K562 (cell line): ENCODE measurements around the gene VARS1. TPM values are rescaled to one million over a fixed set of nuclear protein-coding genes. Genes with fewer than 3 reads are reported as not detected.

Experiments
- BHLHE40 ChIP-seq: IDR thresholded peaks from 2 replicates; pipeline ENCODE4 v1.6.1; 2011; ENCODE audit warnings: low read length, improper control_type of control experiment
- DEAF1 ChIP-seq: fragments of 450-650 bp; formaldehyde crosslinking; IDR thresholded peaks from 2 replicates; pipeline ENCODE4 v1.4.0; 2020; ENCODE audit warnings: mild to moderate bottlenecking, moderate library complexity
- E2F4 ChIP-seq: sonication (generic); formaldehyde crosslinking; IDR thresholded peaks from 2 replicates; pipeline ENCODE4 v1.8.0; 2022; ENCODE audit warnings: mild to moderate bottlenecking, low read depth, missing genetic modification reagents
- FOXA1 ChIP-seq: fragments of 450-650 bp; IDR thresholded peaks from 2 replicates; pipeline ENCODE4 v1.6.1; 2016; ENCODE audit warnings: mild to moderate bottlenecking, borderline replicate concordance
- GABPB2 ChIP-seq: fragments of 250-450 bp; sonication (Bioruptor Pico); conservative IDR thresholded peaks from 2 replicates; pipeline ENCODE4 v1.5.1; 2021; ENCODE audit warnings: mild to moderate bottlenecking
- GTF3C2 ChIP-seq: IDR thresholded peaks from 3 replicates; pipeline ENCODE4 v1.6.1; 2011; ENCODE audit warnings: borderline replicate concordance, mild to moderate bottlenecking, moderate library complexity; ENCODE audit not compliant: insufficient read length; ENCODE audit errors: extremely low read depth
- HNRNPLL ChIP-seq: fragments of 200-400 bp; formaldehyde crosslinking; IDR thresholded peaks from 2 replicates; pipeline ENCODE4 v1.6.1; 2017; ENCODE audit warnings: low read length, low read depth, mild to moderate bottlenecking; ENCODE audit not compliant: poor library complexity, severe bottlenecking
- MEF2D ChIP-seq: conservative IDR thresholded peaks from 2 replicates; pipeline ENCODE4 v1.6.1; 2016; ENCODE audit warnings: low read depth, missing genetic modification characterization, missing compliant biosample characterization
- NCOA2 ChIP-seq, 2 experiments: fragments of 450-650 bp; IDR thresholded peaks; 2 replicates each; pipeline ENCODE4 v1.6.1; 2018; ENCODE audit warnings: mild to moderate bottlenecking in 2 of 2, moderate library complexity in 1 of 2; ENCODE audit not compliant: partially characterized antibody in 2 of 2
- PML ChIP-seq: IDR thresholded peaks from 2 replicates; pipeline ENCODE4 v1.6.1; 2012; ENCODE audit warnings: low read length, inconsistent platforms
- PREB ChIP-seq: sonication (generic); formaldehyde crosslinking; IDR thresholded peaks from 2 replicates; pipeline ENCODE4 v1.8.1; 2023; ENCODE audit warnings: mild to moderate bottlenecking, missing genetic modification reagents
- RFX5 ChIP-seq: IDR thresholded peaks from 2 replicates; pipeline ENCODE4 v1.6.1; 2011; ENCODE audit warnings: low read depth, mild to moderate bottlenecking, improper control_type of control experiment, low read length
- SNIP1 ChIP-seq: fragments of 450-650 bp; IDR thresholded peaks from 2 replicates; pipeline ENCODE4 v1.7.1; 2017; ENCODE audit warnings: low read depth, mild to moderate bottlenecking
- TAL1 ChIP-seq: fragments of 450-650 bp; IDR thresholded peaks from 2 replicates; pipeline ENCODE4 v1.6.1; 2016; ENCODE audit warnings: mild to moderate bottlenecking
- U2AF2 ChIP-seq: fragments of 200-400 bp; formaldehyde crosslinking; optimal IDR thresholded peaks from 2 replicates; pipeline ENCODE3; 2017; ENCODE audit warnings: low read depth, mild to moderate bottlenecking, low read length
- VEZF1 ChIP-seq: fragments of 200-800 bp; sonication (Bioruptor generic); IDR thresholded peaks from 2 replicates; pipeline ENCODE4 v1.6.1; 2017; ENCODE audit warnings: missing genetic modification characterization, missing compliant biosample characterization
- ZNF133 ChIP-seq: fragments of 250-450 bp; sonication (Bioruptor Pico); IDR thresholded peaks from 2 replicates; pipeline ENCODE4 v1.4.0; 2020; ENCODE audit warnings: mild to moderate bottlenecking
- ZNF239 ChIP-seq: fragments of 250-450 bp; sonication (Bioruptor Pico); IDR thresholded peaks from 2 replicates; pipeline ENCODE4 v1.4.0; 2020; ENCODE audit warnings: mild to moderate bottlenecking
- ZNF24 ChIP-seq: fragments of 450-650 bp; IDR thresholded peaks from 2 replicates; pipeline ENCODE4 v1.6.1; 2016
- ZNF41 ChIP-seq: fragments of 250-450 bp; sonication (Bioruptor Pico); conservative IDR thresholded peaks from 2 replicates; pipeline ENCODE4 v1.4.0; 2020; ENCODE audit warnings: mild to moderate bottlenecking
- ZNF717 ChIP-seq: fragments of 250-450 bp; sonication (Bioruptor Pico); IDR thresholded peaks from 2 replicates; pipeline ENCODE4 v1.5.0; 2021
- ZNF785 ChIP-seq: fragments of 250-450 bp; sonication (Bioruptor Pico); IDR thresholded peaks from 2 replicates; pipeline ENCODE4 v1.4.0; 2020; ENCODE audit warnings: mild to moderate bottlenecking
- ZSCAN32 ChIP-seq: fragments of 450-650 bp; formaldehyde crosslinking; IDR thresholded peaks from 2 replicates; pipeline ENCODE4 v1.4.0; 2020; ENCODE audit warnings: mild to moderate bottlenecking, moderate library complexity
- polyA plus RNA-seq, 8 experiments: library from polyadenylated mRNA; depleted of rRNA in 4 of 8; stranded (reverse) in 5 of 8; unstranded in 3 of 8; fragments of >200 nt; fragmentation: Nextera tagmentation in 2 of 8; fragmentation: Illumina TruSeq in 1 of 8; extraction: Ambion mirVana in 2 of 8; extraction: Trizol in 1 of 8; gene quantifications; 2 replicates each; pipeline versions ENCODE4 v1.2.1 to v1.2.3, GENCODE V29; 2011 to 2014; ENCODE audit warnings: inconsistent platforms in 1 of 8, missing spikeins in 1 of 8
- total RNA-seq, 7 experiments: library from RNA; depleted of rRNA in 6 of 7; stranded (reverse); fragments of >200 nt in 6 of 7; fragmentation: Illumina TruSeq in 2 of 7; extraction: Trizol in 2 of 7; gene quantifications; 2 replicates each; pipeline versions ENCODE4 v1.2.1 to v1.2.3, GENCODE V29; 2011 to 2021; ENCODE audit warnings: low replicate concordance in 1 of 7

VARS1 gene
- total and polyA plus RNA-seq, 9 of the 15 experiments (the other 6 are each of a cell fraction or from before 2014, with no cell fraction given): 2.9 to 488 (median 130) TPM

- no peak for TF ChIP-seq ZNF785
- no peak for TF ChIP-seq ZNF717 (CRISPR knock-in tag)
- TF ChIP-seq MEF2D: no peak
- no peak for TF ChIP-seq PML
- TF ChIP-seq ZNF239 (CRISPR knock-in tag): no peak
- TF ChIP-seq ZNF133 (CRISPR knock-in tag): no peak
- no peak for TF ChIP-seq VEZF1 (CRISPR knock-in tag)
- TF ChIP-seq NCOA2 (IDR thresholded peaks at IDR 0.05; ENCODE audit: partially characterized antibody in 2 of 2): no peak
- no peak for TF ChIP-seq BHLHE40
- TF ChIP-seq U2AF2: no peak
- TF ChIP-seq PREB (CRISPR knock-in tag): no peak
- no peak for TF ChIP-seq ZNF24
- no peak for TF ChIP-seq RFX5
- no peak for TF ChIP-seq SNIP1
- TF ChIP-seq GABPB2: no peak
- no peak for TF ChIP-seq HNRNPLL
- TF ChIP-seq E2F4 (CRISPR knock-in tag): no peak
- no peak; the same call in 1 of the 2 replicates for TF ChIP-seq DEAF1 (CRISPR knock-in tag)
- TF ChIP-seq ZSCAN32: peak; percentile 61; the same call in 1 of the 2 replicates
- no peak for TF ChIP-seq FOXA1
- no peak for TF ChIP-seq TAL1
- TF ChIP-seq ZNF41 (CRISPR knock-in tag): 0 out of 2 replicates have a peak, but pooled peaks have one; percentile 54
- TF ChIP-seq GTF3C2: no peak
Observed at GRCh38 chr6:31814677-31815024, 19.1 kb upstream of the VARS1 start (continued).
